Pancreas (tissue), 10 donors: Measurements from ENCODE around the gene FMNL1. TPM values are rescaled to one million over a fixed set of nuclear protein-coding genes. Genes with fewer than 3 reads are reported as not detected.

Experiments used
- ATAC-seq, 4 donors: fragments of 200-7000 bp; cut with Tn5 transposase; one replicate each; pipeline versions ENCODE4 v1.8.0 to v1.9.1; 2020; ENCODE audit warnings: mild to moderate bottlenecking in 4 of 4, moderate library complexity in 4 of 4
- DNase-seq, 6 donors: peaks; one replicate each; pipeline ENCODE4 v3.0.0-alpha.2; 2020
- FAIRE-seq: peaks from 2 replicates; lab custom pipeline; 2012; peaks lifted over from hg19 to GRCh38; lab: Jason Lieb, UNC
- H3K27ac ChIP-seq, 4 donors: fragments of 200-600 bp; sonication (generic); 1 replicate in 3 of 4; 2 replicates in 1 of 4; pipeline versions ENCODE4 v1.5.0 to v1.8.0; 2020
- H3K27me3 ChIP-seq, 4 donors: fragments of 200-600 bp; one replicate each; pipeline ENCODE4 v1.8.0; 2021
- H3K36me3 ChIP-seq, 3 donors: fragments of 200-600 bp; sonication (generic) in 1 of 3; one replicate each; pipeline versions ENCODE4 v1.5.0 to v1.8.0; 2020 to 2021
- H3K4me1 ChIP-seq, 3 donors: fragments of 200-600 bp; one replicate each; pipeline ENCODE4 v1.8.0; 2021
- H3K4me3 ChIP-seq, 4 donors: fragments of 200-600 bp; sonication (generic) in 2 of 4; one replicate each; pipeline versions ENCODE4 v1.5.0 to v1.8.0; 2020 to 2021
- H3K9me3 ChIP-seq, 4 donors: fragments of 200-600 bp; one replicate each; pipeline ENCODE4 v1.8.0; 2021
- WGBS, 2 donors: extraction: QIAGEN DNeasy Blood & Tissue Kit; methylation state at CpG; one replicate each; pipeline ENCODE4 v1.1.7; 2013; 5-methylcytosine and 5-hydroxymethylcytosine counted together
- intact Hi-C, 3 donors: fragments of 100-400 bp; cut with DNase I; formaldehyde crosslinking; loops; one replicate each; pipeline versions ENCODE4 v1.11.1 to v1.14.2; 2022
- polyA plus RNA-seq, 2 donors: library from polyadenylated mRNA; stranded (reverse); fragments of 200-250 nt; gene quantifications; one replicate each; pipeline ENCODE4 v1.2.3, GENCODE V29; 2013
- total RNA-seq, 6 donors: library from RNA; stranded (reverse); fragmentation: NEBNext Ultra II Directional in 4 of 6; extraction: Animal tissue kit (Norgen Biotek cat#: 25700) in 4 of 6; gene quantifications; one replicate each; pipeline versions ENCODE4 v1.2.1 to v1.2.4, GENCODE V29; 2021 to 2023
- TF ChIP-seq, protein P1 (sequence below), 4 donors: fragments of 200-600 bp; sonication (generic) in 3 of 4; IDR thresholded peaks; one replicate each; pipeline versions ENCODE4 v1.5.0 to v1.8.0; 2021; ENCODE audit warnings: antibody characterized with exemption in 4 of 4
- donor health status: healthy with polysubstance abuse.
- donor health status: DM: no; HTN: no; CAD: no; lungs with moderate emphysema.
- donor health status: DM: no; HTN: no; CAD: no.
- donor health status: control.
- donor health status: control.
- donor health status: Bipolar disorder and iron deficiency.
- donor health status: DM: yes; HTN: yes; CAD: no.
- donor health status: DM: no; HTN: no; CAD: no.
- donor health status: DM: no; HTN: no; CAD: no.
- donor health status: DM: yes; HTN: yes; CAD: no.

FMNL1 gene
- total and polyA plus RNA-seq, 8 donors: 1.9 to 22.1 (median 5.4) TPM

DNA sequence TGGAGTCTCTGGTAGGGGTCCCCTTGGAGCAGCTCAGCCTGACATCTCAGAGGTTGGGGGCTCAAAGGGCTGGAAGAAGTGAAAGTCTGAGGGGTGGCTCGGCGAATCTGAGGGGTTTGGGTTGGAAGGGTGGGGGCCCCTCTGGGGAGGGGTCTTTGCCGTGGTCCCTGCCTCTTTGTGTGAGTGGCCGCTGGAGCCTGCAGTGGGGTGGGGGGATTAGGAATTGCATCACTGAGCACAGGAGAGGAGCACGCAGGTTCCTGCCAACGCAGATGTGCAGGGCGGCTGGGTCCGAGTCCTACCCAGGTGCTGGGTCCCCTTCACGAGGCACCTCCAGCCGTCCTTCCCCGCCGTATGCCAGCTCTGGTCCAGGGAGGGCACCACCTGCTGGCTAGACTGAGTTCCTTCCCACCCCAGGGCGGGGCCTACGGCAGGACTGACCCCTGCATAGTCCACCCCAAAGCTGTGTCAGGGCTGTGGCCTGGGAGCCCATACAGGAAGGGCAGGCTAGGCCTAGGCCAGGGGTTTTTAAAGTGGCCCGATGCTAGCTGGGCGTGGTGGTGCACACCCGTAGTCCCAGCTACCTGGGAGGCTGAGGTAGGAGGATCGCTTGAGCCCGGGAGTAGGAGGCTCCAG, 9.9 kb downstream of the FMNL1 start:
- intact Hi-C loops: no loop called here
- Histone ChIP-seq H3K27me3 (no peaks in the 10 kb centered on the region), H3K4me1 (peaks cover 8 to 14% (median 11%) of the 10 kb centered on the region in 3 donors), H3K4me3 (no peak overlapping the region), H3K27ac (no peak overlapping the region), H3K36me3 (no peaks in the 10 kb centered on the region), H3K9me3 (no peaks in the 10 kb centered on the region)
- TF ChIP-seq, protein P1, sequence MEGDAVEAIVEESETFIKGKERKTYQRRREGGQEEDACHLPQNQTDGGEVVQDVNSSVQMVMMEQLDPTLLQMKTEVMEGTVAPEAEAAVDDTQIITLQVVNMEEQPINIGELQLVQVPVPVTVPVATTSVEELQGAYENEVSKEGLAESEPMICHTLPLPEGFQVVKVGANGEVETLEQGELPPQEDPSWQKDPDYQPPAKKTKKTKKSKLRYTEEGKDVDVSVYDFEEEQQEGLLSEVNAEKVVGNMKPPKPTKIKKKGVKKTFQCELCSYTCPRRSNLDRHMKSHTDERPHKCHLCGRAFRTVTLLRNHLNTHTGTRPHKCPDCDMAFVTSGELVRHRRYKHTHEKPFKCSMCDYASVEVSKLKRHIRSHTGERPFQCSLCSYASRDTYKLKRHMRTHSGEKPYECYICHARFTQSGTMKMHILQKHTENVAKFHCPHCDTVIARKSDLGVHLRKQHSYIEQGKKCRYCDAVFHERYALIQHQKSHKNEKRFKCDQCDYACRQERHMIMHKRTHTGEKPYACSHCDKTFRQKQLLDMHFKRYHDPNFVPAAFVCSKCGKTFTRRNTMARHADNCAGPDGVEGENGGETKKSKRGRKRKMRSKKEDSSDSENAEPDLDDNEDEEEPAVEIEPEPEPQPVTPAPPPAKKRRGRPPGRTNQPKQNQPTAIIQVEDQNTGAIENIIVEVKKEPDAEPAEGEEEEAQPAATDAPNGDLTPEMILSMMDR (IDR thresholded peaks at IDR 0.05): no peak
- DNase-seq (peak in 2 of 6 donors; percentile 18 to 82), ATAC-seq (no peak), FAIRE-seq (no peak)
- WGBS, 2 donors: 71 to 75% methylated on average over 19 of the region's 19 CpGs

DNA sequence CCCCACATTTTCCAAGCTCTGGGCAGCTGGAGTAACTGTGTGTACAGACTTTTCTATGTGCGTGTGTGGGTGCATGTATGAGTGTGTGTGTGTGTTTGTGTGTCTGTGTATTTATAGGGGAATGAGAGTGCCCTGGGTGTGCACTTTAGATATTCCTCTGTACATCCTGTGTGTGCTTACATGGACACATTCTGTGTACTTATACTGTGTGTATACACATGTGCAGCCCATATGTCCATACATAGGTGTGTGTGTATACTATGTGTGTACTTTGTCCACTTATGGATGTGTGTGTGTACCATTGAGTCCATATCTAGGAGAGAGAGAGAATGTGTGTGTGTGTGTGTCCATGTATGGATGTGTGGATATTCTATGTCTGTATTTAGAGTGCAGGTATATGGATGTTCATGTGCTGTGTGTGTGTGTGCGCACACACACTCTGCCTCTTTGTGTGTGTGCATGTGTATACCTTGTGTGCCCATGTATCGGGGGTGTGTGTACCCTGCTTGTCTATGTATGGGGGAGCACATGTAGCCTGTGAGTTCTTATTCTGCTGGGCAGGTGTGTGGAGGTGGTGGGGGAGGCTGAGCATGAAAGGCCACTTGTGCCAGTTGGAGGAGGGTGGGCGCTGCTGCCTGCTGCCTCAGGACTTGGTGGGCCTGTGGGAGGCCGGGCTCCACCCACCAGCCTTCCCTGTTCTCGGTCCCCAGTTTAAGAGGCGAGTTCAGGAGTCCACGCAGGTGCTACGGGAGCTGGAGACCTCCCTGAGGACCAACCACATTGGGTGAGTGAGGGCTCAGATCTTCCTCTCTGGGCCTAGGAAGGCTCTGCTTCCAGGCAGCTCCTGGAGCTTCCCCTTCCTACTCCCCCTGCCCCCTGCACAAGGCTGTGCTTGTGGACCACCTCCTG, 11.1 kb downstream of the FMNL1 start:
- Histone ChIP-seq H3K36me3 (no peaks in the 10 kb centered on the region), H3K4me3 (no peak overlapping the region), H3K4me1 (peaks cover 8 to 12% (median 9%) of the 10 kb centered on the region in 3 donors), H3K9me3 (no peaks in the 10 kb centered on the region), H3K27ac (no peak overlapping the region), H3K27me3 (no peaks in the 10 kb centered on the region)
- no peak for FAIRE-seq
- TF ChIP-seq, protein P1 (IDR thresholded peaks at IDR 0.05): no peak
- no peak for ATAC-seq
- WGBS, 2 donors: 88 to 89% methylated on average over 9 of the region's 9 CpGs
- intact Hi-C loops: no loop called here
- DNase-seq: peak in 1 of 6 donors; percentile 6

DNA sequence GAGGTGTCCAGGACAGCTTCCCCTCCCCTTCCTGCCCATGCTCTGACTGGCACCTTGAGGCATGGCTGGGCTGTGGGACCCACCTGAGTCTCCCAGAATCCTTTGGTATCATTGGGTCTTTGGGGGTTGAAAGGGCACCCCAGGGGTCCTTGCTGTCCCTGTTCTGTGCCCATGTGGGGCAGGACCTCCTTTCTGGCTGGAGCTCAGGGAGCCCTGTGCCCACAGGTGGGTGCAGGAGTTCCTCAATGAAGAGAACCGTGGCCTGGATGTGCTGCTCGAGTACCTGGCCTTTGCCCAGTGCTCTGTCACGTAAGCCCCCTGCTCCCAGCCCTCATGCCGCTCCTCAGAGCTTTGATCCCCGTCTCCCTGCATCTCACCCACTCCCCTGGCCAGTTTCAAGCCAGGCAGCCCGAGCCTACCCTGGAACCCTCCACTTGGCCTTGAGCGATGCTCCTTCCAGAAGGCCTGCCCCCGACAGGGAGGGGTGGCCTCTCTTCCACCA, 11.8 kb downstream of the FMNL1 start:
- Histone ChIP-seq H3K9me3 (no peaks in the 10 kb centered on the region), H3K27ac (no peak overlapping the region), H3K27me3 (no peaks in the 10 kb centered on the region), H3K36me3 (no peaks in the 10 kb centered on the region), H3K4me3 (no peak overlapping the region), H3K4me1 (peaks cover 2 to 5% (median 3%) of the 10 kb centered on the region in 3 donors)
- WGBS, 2 donors: 70 to 79% methylated on average over 8 of the region's 8 CpGs
- FAIRE-seq (no peak), DNase-seq (peak in 1 of 6 donors; percentile 14), ATAC-seq (no peak)
- TF ChIP-seq, protein P1 (IDR thresholded peaks at IDR 0.05): no peak
- intact Hi-C loops: no loop called here

DNA sequence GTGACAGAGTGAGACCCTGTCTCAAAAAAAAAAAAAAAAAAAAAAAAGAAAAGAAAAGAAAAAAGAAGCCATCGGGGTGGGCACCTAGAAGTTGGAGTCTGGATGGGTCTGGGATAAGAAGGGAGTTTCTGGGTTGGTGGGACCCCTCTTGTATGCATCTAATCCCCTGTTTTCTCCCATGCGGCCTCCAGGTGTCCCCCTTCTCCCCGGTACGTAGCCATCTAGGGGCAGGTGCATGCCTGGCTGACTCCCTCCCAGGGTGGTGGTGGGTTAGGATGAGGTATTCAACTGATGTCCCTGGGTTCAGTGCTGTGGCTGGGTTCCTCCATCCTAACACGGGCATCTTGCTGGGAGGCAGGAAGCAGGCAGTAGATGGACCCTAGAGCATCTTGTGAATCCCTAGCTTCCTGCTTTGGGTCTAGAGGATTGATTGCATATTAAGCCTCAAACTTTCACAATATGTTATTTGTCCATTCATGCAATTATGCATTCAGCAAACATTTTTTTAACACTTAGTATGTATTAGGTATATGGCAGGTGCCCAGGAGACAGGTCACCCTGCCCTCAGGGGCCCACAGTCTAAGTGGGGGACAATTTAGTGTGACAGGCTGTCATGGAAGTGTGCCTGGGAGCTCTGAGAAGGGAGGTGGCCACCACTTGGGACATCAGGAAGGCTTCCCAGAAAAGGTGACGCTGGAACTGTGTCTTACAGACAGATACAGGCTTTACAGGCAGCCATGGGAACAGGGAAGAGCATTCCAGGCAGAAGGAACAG, 13.1 kb downstream of the FMNL1 start:
- WGBS, 2 donors: 23 to 35% methylated on average over 6 of the region's 6 CpGs
- FAIRE-seq: no peak
- intact Hi-C loops: no loop called here

More for the DNA sequence above, 13.1 kb downstream of the FMNL1 start:
- peak in 3 of 4 donors; percentile 26 to 35 (median 32) for ATAC-seq
- H3K27ac ChIP-seq: no peak overlapping the region
- H3K9me3 ChIP-seq: no peaks in the 10 kb centered on the region
- H3K27me3 ChIP-seq: no peaks in the 10 kb centered on the region
- TF ChIP-seq, protein P1 (IDR thresholded peaks at IDR 0.05): no peak
- no peaks in the 10 kb centered on the region for H3K36me3 ChIP-seq
- H3K4me1 ChIP-seq: no peaks in the 10 kb centered on the region
- DNase-seq: no peak
- no peak overlapping the region for H3K4me3 ChIP-seq
